Measurements from ENCODE around the gene AKAP5. TPM values are rescaled to one million over a fixed set of nuclear protein-coding genes. Genes with fewer than 3 reads are reported as not detected.

The AKAP5 gene
- total and polyA plus RNA-seq, 4 donors, result 0.15 to 1.8 (median 1.2) TPM

DNA sequence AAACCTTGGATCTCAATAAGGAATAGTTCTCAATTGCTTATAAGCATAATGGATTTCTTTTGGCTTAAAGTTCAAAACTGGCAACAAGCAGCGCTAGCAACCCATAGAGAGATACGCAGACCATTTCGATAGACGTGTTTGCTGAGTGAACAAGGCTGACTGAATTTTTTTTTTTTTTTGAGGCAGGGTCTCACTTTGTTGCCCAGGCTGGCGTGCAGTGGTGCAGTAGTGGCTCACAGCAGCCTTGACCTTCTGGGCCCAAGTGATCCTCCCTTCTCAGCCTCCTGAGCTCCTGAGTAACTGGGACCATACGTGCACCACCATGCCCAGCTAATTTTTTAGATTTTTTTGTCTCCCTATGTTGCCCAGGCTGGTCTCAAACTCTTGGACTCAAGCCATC lies 1.4 kb upstream of the AKAP5 start:
- 93 to 95% methylated on average over 6 of the region's 6 CpGs for WGBS, 2 donors
- DNase-seq (no peak), ATAC-seq (ENCODE audit: insufficient read depth, low FRiP score) (no peak)
- Histone ChIP-seq H3K9me3 (ENCODE audit: control insufficient read depth in 4 of 4, insufficient read depth in 3 of 4, low read length in 3 of 4) (no peaks in the 10 kb centered on the region), H3K4me3 (no peak overlapping the region), H3K36me3 (ENCODE audit: control insufficient read depth in 4 of 4, insufficient read depth in 4 of 4, low read length in 4 of 4) (peaks cover 0 to 6% (median 2%) of the 10 kb centered on the region in 4 donors), H3K27me3 (ENCODE audit: control insufficient read depth in 3 of 3, insufficient read depth in 3 of 3, low read length in 2 of 3) (no peaks in the 10 kb centered on the region), H3K27ac (ENCODE audit: low read depth in 1 of 2, low read length in 1 of 2) (no peak overlapping the region), H3K4me1 (ENCODE audit: control insufficient read depth in 5 of 5, insufficient read depth in 5 of 5, low read length in 5 of 5) (peaks cover 0 to 29% (median 1%) of the 10 kb centered on the region in 5 donors), H3K9ac (ENCODE audit: insufficient read depth in 1 of 2, low read length in 2 of 2) (no peak overlapping the region)
- TF ChIP-seq, protein P1, sequence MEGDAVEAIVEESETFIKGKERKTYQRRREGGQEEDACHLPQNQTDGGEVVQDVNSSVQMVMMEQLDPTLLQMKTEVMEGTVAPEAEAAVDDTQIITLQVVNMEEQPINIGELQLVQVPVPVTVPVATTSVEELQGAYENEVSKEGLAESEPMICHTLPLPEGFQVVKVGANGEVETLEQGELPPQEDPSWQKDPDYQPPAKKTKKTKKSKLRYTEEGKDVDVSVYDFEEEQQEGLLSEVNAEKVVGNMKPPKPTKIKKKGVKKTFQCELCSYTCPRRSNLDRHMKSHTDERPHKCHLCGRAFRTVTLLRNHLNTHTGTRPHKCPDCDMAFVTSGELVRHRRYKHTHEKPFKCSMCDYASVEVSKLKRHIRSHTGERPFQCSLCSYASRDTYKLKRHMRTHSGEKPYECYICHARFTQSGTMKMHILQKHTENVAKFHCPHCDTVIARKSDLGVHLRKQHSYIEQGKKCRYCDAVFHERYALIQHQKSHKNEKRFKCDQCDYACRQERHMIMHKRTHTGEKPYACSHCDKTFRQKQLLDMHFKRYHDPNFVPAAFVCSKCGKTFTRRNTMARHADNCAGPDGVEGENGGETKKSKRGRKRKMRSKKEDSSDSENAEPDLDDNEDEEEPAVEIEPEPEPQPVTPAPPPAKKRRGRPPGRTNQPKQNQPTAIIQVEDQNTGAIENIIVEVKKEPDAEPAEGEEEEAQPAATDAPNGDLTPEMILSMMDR (IDR thresholded peaks at IDR 0.05; ENCODE audit: control extremely low read depth, extremely low read depth), result no peak

- Histone ChIP-seq H3K27ac (ENCODE audit: low read depth in 1 of 2, low read length in 1 of 2) (no peak overlapping the region), H3K4me3 (no peak overlapping the region), H3K27me3 (ENCODE audit: control insufficient read depth in 3 of 3, insufficient read depth in 3 of 3, low read length in 2 of 3) (no peaks in the 10 kb centered on the region), H3K9me3 (ENCODE audit: control insufficient read depth in 4 of 4, insufficient read depth in 3 of 4, low read length in 3 of 4) (no peaks in the 10 kb centered on the region), H3K9ac (ENCODE audit: insufficient read depth in 1 of 2, low read length in 2 of 2) (peak overlapping the region in 1 of 2 donors; percentile 30), H3K4me1 (ENCODE audit: control insufficient read depth in 5 of 5, insufficient read depth in 5 of 5, low read length in 5 of 5) (peaks cover 0 to 35% (median 1%) of the 10 kb centered on the region in 5 donors), H3K36me3 (ENCODE audit: control insufficient read depth in 4 of 4, insufficient read depth in 4 of 4, low read length in 4 of 4) (peaks cover 0 to 6% (median under 1%) of the 10 kb centered on the region in 4 donors)
- DNase-seq, result no peak
- ATAC-seq (ENCODE audit: insufficient read depth, low FRiP score), result no peak
- TF ChIP-seq, protein P1 (IDR thresholded peaks at IDR 0.05; ENCODE audit: control extremely low read depth, extremely low read depth), result no peak
- 16 to 23% methylated on average over 6 of the region's 6 CpGs for WGBS, 2 donors
Measured at GRCh38 chr14:64464651-64465050, 648 bp upstream of the AKAP5 start.

DNA sequence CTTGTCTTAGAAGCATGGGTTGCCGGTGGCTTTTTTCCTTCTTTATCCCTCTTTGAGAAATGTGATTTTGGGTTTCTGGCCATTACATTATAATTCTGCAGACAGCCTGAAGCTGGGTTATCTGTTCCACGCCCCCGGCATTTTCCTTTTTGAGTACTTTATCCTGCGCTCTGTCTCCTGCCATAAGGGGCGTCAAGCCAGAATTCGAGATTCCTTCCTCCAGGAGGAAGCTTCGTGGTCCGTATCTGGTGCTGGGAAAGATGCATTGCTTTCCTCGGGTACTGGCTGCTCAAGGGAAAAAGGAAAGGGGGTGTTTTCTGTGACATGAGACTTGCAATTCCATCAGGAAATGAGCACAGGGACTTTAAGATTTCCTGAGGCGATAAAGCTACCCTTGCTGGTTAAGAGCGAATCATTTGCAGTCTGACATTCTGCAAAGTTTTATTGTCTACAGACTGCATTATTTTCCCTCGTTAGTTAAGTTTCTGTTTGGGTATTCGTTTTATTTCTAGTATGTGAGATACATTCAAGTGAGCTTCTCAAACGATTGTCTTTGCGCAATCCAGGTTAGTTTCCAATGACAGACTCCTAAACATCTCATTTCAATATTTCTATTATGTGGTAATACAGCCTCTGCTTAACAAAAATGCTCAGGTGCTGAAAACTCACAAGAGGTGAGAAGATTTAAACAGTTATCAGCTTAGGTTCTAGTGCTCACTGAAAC lies 694 bp downstream of the AKAP5 start:
- peak; percentile 50 to 70 (median 62) for DNase-seq
- TF ChIP-seq, protein P1 (IDR thresholded peaks at IDR 0.05; ENCODE audit: control extremely low read depth, extremely low read depth), result no peak
- no peaks in the 10 kb centered on the region for H3K27me3 ChIP-seq (ENCODE audit: control insufficient read depth in 3 of 3, insufficient read depth in 3 of 3, low read length in 2 of 3)
- H3K9me3 ChIP-seq (ENCODE audit: control insufficient read depth in 4 of 4, insufficient read depth in 3 of 4, low read length in 3 of 4), result no peaks in the 10 kb centered on the region
- no peak overlapping the region for H3K27ac ChIP-seq (ENCODE audit: low read depth in 1 of 2, low read length in 1 of 2)
- H3K4me1 ChIP-seq (ENCODE audit: control insufficient read depth in 5 of 5, insufficient read depth in 5 of 5, low read length in 5 of 5), result peaks cover 0 to 36% (median 1%) of the 10 kb centered on the region in 5 donors
- ATAC-seq (ENCODE audit: insufficient read depth, low FRiP score), result no peak
- no peak overlapping the region for H3K9ac ChIP-seq (ENCODE audit: insufficient read depth in 1 of 2, low read length in 2 of 2)
- WGBS, 2 donors, result 7 to 8% methylated on average over 15 of the region's 15 CpGs
- peaks cover 0 to 6% (median 0%) of the 10 kb centered on the region in 4 donors for H3K36me3 ChIP-seq (ENCODE audit: control insufficient read depth in 4 of 4, insufficient read depth in 4 of 4, low read length in 4 of 4)
- H3K4me3 ChIP-seq, result peak overlapping the region; percentile 71
